GM12891 (cell line): ENCODE results near the gene TMA7B.

Source experiments
- POLR2AphosphoS5 ChIP-seq: IDR thresholded peaks from 2 replicates; pipeline ENCODE4 v1.6.1; 2011; ENCODE audit warnings: low read depth, low read length, control low read depth
- TAF1 ChIP-seq: IDR thresholded peaks from 2 replicates; pipeline ENCODE4 v1.6.1; 2011; ENCODE audit warnings: low read depth, low read length, control low read depth

DNA sequence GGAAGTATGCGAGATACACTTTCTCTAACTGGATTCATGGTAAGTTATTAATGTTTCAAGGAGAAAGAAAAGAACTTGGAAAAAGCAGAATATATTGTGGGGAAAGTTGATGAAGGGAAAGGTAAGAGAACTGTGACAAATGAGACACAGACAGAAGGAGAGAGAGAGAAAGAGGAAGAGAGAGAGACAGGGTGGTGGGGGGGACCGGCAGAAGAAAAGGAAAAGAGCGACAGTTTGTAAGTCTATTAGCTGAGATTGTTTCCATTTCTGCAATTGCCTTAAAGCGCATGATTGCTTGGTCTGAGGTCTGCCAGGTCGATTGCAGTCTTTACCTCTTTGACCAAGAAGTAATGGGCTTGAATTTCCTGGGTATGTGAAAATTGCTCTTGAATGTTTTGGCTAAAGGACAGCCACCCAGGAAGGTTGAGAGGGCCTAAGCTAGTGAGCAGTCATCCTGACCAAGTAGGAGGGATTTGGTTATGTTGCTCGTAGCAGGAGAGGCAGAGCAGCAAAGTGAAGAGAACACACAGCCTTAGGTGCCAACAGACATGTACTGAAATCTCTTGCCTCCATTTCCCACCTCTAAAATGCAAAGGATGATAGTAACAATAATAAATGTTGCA is 23.6 kb upstream of the TMA7B start:
- no peak for TF ChIP-seq TAF1
- no peak for TF ChIP-seq POLR2AphosphoS5
